IMR-90 (cell line): ENCODE data around the gene KDM1B. TPM values are rescaled to one million over a fixed set of nuclear protein-coding genes. Genes with fewer than 3 reads are reported as not detected.

ENCODE experiments used
- ATAC-seq: fragments of 200-7000 bp; cut with Tn5 transposase; 2 replicates; pipeline ENCODE4 v1.9.1; 2020; ENCODE audit warnings: low read depth, mild to moderate bottlenecking, moderate library complexity
- BruUV-seq: library from RNA; stranded (reverse); fragments of 400-500 nt; replicated peaks from 2 replicates; lab custom pipeline; 2021; lab: Mats Ljungman, UMichigan
- CTCF ChIA-PET: fragments of 300-600 bp; formaldehyde crosslinking; extraction: SDS; loops from one replicate; lab custom pipeline; 2021; ENCODE audit warnings: antibody characterized with exemption; lab: Yijun Ruan, JAX
- POLR2A ChIA-PET: fragments of 300-600 bp; sonication (Branson Sonifier 250); formaldehyde crosslinking; loops from one replicate; lab custom pipeline; 2022; ENCODE audit warnings: antibody characterized with exemption; ENCODE audit not compliant: unreplicated experiment; lab: Charles Lee
- DNase-seq: peaks from one replicate; pipeline ENCODE4 v3.0.0; 2013
- H2AFZ ChIP-seq: replicated peaks from 2 replicates; pipeline ENCODE3; 2013; ENCODE audit warnings: low read length, mild to moderate bottlenecking; ENCODE audit not compliant: poor library complexity
- H2AK5ac ChIP-seq: 2 replicates; pipeline ENCODE4 v1.6.1; 2013; ENCODE audit warnings: low read depth, low read length, inconsistent platforms
- H2AK9ac ChIP-seq: replicated peaks from 2 replicates; pipeline ENCODE3; 2013; ENCODE audit warnings: mild to moderate bottlenecking, low read depth, low read length, moderate library complexity; ENCODE audit not compliant: poor library complexity
- H2BK120ac ChIP-seq: 2 replicates; pipeline ENCODE4 v1.6.1; 2013; ENCODE audit warnings: low read depth, low read length, inconsistent platforms
- H2BK15ac ChIP-seq: 3 replicates; pipeline ENCODE4 v1.6.1; 2013; ENCODE audit warnings: low read depth, low read length, inconsistent platforms
- H2BK20ac ChIP-seq: 2 replicates; pipeline ENCODE4 v1.6.1; 2013; ENCODE audit warnings: low read depth, mild to moderate bottlenecking, inconsistent platforms, low read length, moderate library complexity
- H2BK5ac ChIP-seq: 2 replicates; pipeline ENCODE4 v1.6.1; 2013; ENCODE audit warnings: mild to moderate bottlenecking, low read depth, low read length, inconsistent platforms; ENCODE audit not compliant: poor library complexity, severe bottlenecking
- H3K14ac ChIP-seq: replicated peaks from 2 replicates; pipeline ENCODE4 v1.6.1; 2013; ENCODE audit warnings: low read depth, low read length, inconsistent platforms
- H3K18ac ChIP-seq: 2 replicates; pipeline ENCODE4 v1.6.1; 2013; ENCODE audit warnings: low read depth, low read length, control low read depth
- H3K23ac ChIP-seq: 2 replicates; pipeline ENCODE4 v1.6.1; 2013; ENCODE audit warnings: low read depth, low read length, inconsistent platforms
- H3K27ac ChIP-seq: 2 replicates; pipeline ENCODE4 v1.5.1; 2013; ENCODE audit warnings: mild to moderate bottlenecking, control low read depth, low read length; ENCODE audit not compliant: insufficient read depth
- H3K27me3 ChIP-seq: 2 replicates; pipeline ENCODE4 v1.6.1; 2013; ENCODE audit warnings: low read length; ENCODE audit not compliant: control insufficient read depth, insufficient read depth
- H3K36me3 ChIP-seq: 2 replicates; pipeline ENCODE4 v1.6.1; 2013; ENCODE audit warnings: low read length, mixed read lengths; ENCODE audit not compliant: control insufficient read depth, insufficient read depth
- H3K4ac ChIP-seq: 2 replicates; pipeline ENCODE4 v1.6.1; 2013; ENCODE audit warnings: low read depth, low read length, inconsistent platforms
- H3K4me1 ChIP-seq: 2 replicates; pipeline ENCODE4 v1.6.1; 2013; ENCODE audit warnings: low read length, mixed read lengths; ENCODE audit not compliant: control insufficient read depth, insufficient read depth
- H3K4me2 ChIP-seq: 2 replicates; pipeline ENCODE4 v1.6.1; 2013; ENCODE audit warnings: low read depth, mild to moderate bottlenecking, control low read depth, low read length, moderate library complexity
- H3K4me3 ChIP-seq: 2 replicates; pipeline ENCODE4 v1.5.1; 2013; ENCODE audit warnings: low read depth, mild to moderate bottlenecking, control low read depth, low read length, moderate library complexity; ENCODE audit not compliant: insufficient read depth
- H3K56ac ChIP-seq: 2 replicates; pipeline ENCODE4 v1.6.1; 2013; ENCODE audit warnings: low read length, inconsistent platforms; ENCODE audit not compliant: insufficient read depth; ENCODE audit errors: extremely low read depth
- H3K79me1 ChIP-seq, 2 experiments: 2 replicates each; pipeline ENCODE4 v1.6.1; 2013; ENCODE audit warnings: low read length in 2 of 2, inconsistent platforms in 1 of 2, low read depth in 1 of 2
- H3K9ac ChIP-seq: 2 replicates; pipeline ENCODE4 v1.6.1; 2013; ENCODE audit warnings: low read depth, low read length, control low read depth
- H3K9me1 ChIP-seq: 2 replicates; pipeline ENCODE4 v1.6.1; 2013; ENCODE audit warnings: low read length, inconsistent platforms; ENCODE audit not compliant: insufficient read depth
- H3K9me3 ChIP-seq: 2 replicates; pipeline ENCODE4 v1.6.1; 2013; ENCODE audit warnings: low read length; ENCODE audit not compliant: control insufficient read depth, insufficient read depth
- H4K20me1 ChIP-seq: 2 replicates; pipeline ENCODE4 v1.6.1; 2013; ENCODE audit warnings: low read length, inconsistent platforms; ENCODE audit not compliant: insufficient read depth
- H4K5ac ChIP-seq: 2 replicates; pipeline ENCODE4 v1.6.1; 2013; ENCODE audit warnings: mild to moderate bottlenecking, low read depth, low read length, control low read depth
- H4K8ac ChIP-seq, 2 experiments: 2 replicates each; pipeline ENCODE4 v1.6.1; 2013; ENCODE audit warnings: low read depth in 2 of 2, low read length in 2 of 2, control low read depth in 1 of 2, inconsistent platforms in 1 of 2
- H4K91ac ChIP-seq: 2 replicates; pipeline ENCODE4 v1.6.1; 2013; ENCODE audit warnings: low read depth, low read length, inconsistent platforms; ENCODE audit not compliant: insufficient read depth
- RAD21 ChIP-seq: IDR thresholded peaks from 2 replicates; pipeline ENCODE4 v1.6.1; 2012; ENCODE audit warnings: low read length, improper control_type of control experiment
- WGBS, 2 experiments: methylation state at CpG; one replicate each; pipeline versions ENCODE4 v1.1.5 to v1.1.7; 2013; ENCODE audit warnings: missing lambda C conversion rate in 2 of 2; ENCODE audit not compliant: insufficient read length in 1 of 2; ENCODE audit errors: extremely low coverage in 2 of 2; 5-methylcytosine and 5-hydroxymethylcytosine counted together
- dilution Hi-C: fragments of 300-500 bp; cut with HindIII; formaldehyde crosslinking; loops from one replicate; pipeline ENCODE4 v1.14.3; 2018; ENCODE audit warnings: low sequenced_read_pairs; ENCODE audit not compliant: unreplicated experiment
- in situ Hi-C: fragments of 300-500 bp; cut with MboI; formaldehyde crosslinking; loops from 3 replicates; pipeline ENCODE4 v1.14.3; 2019; ENCODE audit warnings: low sequenced_read_pairs, inconsistent platforms, mixed read lengths
- intact Hi-C: fragments of 100-400 bp; cut with micrococcal nuclease; formaldehyde crosslinking; loops from 2 replicates; pipeline ENCODE4 v1.10.0; 2022
- polyA plus RNA-seq, 3 experiments: library from polyadenylated mRNA; depleted of rRNA; stranded (reverse); fragments of >200 nt; gene quantifications; 2 replicates each; pipeline ENCODE4 v1.2.3, GENCODE V29; 2012; ENCODE audit warnings: low replicate concordance in 1 of 3
- total RNA-seq: library from RNA; depleted of rRNA; stranded (reverse); fragments of >200 nt; gene quantifications from 2 replicates; pipeline ENCODE4 v1.2.3, GENCODE V29; 2012

Gene KDM1B
- total and polyA plus RNA-seq, 2 of the 4 experiments (the other 2 are of a cell fraction): 13.2 to 16.7 TPM

DNA sequence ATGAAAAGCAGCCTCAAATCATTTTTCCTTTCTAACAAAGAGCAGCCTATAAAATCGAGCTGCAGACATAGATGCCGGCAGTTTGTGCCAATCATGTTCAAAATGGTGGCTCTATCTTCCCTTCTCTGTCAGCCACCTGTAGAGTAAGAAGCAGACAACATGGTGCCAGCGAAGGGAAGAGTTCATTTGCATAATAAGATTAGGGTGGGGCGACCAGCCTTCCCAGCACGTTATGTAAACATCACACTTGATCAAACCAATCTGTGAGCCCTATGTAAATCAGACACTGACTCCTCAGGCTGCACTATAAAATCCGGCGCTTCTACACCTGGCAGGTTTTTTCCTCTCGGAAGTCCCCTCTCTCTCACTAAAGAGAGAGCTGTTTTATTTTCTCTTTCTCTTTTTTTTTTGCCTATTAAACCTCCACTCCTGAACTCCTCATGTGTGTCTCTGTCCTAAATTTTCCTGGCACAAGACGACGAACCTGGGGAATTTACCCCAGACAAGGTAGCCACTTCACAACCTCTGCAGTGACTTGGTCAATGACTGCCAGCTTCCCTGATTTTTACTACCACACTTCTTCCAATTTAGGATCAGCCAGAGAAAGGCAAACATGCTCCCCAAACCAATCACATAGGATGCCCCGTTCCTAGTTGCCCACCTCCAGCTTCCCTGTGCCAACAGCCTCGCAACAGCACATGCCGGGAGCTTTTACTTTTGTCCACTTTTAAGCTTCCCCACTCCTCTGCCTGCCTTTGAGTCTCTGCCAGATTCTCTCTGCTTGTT lies 13.2 kb upstream of the KDM1B start:
- no peak overlapping the region for H4K91ac ChIP-seq
- WGBS, 2 experiments: 88% methylated on average over 2 of the region's 13 CpGs; no CpG with 5 or more reads in 1 of the 2 experiments
- no peak overlapping the region for H3K4me2 ChIP-seq
- intact Hi-C loops: no loop called here
- H3K27me3 ChIP-seq: no peaks in the 10 kb centered on the region
- no peak overlapping the region for H2BK15ac ChIP-seq
- in situ Hi-C loops: no loop called here
- ATAC-seq (no peak), DNase-seq (no peak)
- no peak overlapping the region for H2BK120ac ChIP-seq
- no peak overlapping the region for H2BK5ac ChIP-seq
- peaks cover 3% of the 10 kb centered on the region for H3K36me3 ChIP-seq
- no peak overlapping the region for H3K56ac ChIP-seq
- H3K14ac ChIP-seq: no peak overlapping the region
- H2AK5ac ChIP-seq: no peak overlapping the region
- H3K4me3 ChIP-seq: no peak overlapping the region
- no peak overlapping the region for H2BK20ac ChIP-seq
- H3K79me1 ChIP-seq: no peaks in the 10 kb centered on the region
- no peak overlapping the region for H3K4ac ChIP-seq
- H3K9me3 ChIP-seq: no peaks in the 10 kb centered on the region
- no TSS peak for BruUV-seq
- no peak overlapping the region for H2AK9ac ChIP-seq
- H3K9ac ChIP-seq: no peak overlapping the region
- no peak overlapping the region for H3K18ac ChIP-seq
- no peak overlapping the region for H4K8ac ChIP-seq
- POLR2A ChIA-PET: no interaction called here
- no peaks in the 10 kb centered on the region for H4K20me1 ChIP-seq
- no peak overlapping the region for H4K5ac ChIP-seq
- no peak for TF ChIP-seq RAD21
- H3K27ac ChIP-seq: no peak overlapping the region
- CTCF ChIA-PET: no interaction called here
- no peak overlapping the region for H2AFZ ChIP-seq
- dilution Hi-C loops: no loop called here
- H3K9me1 ChIP-seq: no peaks in the 10 kb centered on the region
- no peak overlapping the region for H3K23ac ChIP-seq
- no peaks in the 10 kb centered on the region for H3K4me1 ChIP-seq
